Naive thymus-derived CD4-positive, alpha-beta T cell (primary cell): ENCODE measurements around the gene OTOP2. TPM values are rescaled to one million over a fixed set of nuclear protein-coding genes. Genes with fewer than 3 reads are reported as not detected.

Source experiments
- polyA plus RNA-seq, 2 donors: library from polyadenylated mRNA; unstranded; fragments of 300-500 nt; fragmentation: Illumina TruSeq; gene quantifications; one replicate each; pipeline ENCODE4 v1.2.3, GENCODE V29; 2021
- total RNA-seq, 6 experiments: library from RNA in 5 of 6; stranded (reverse) in 5 of 6; gene quantifications; 1 replicate in 5 of 6; 2 replicates in 1 of 6; pipeline ENCODE4 v1.2.3 and lab custom pipeline; 2021 to 2026

Gene OTOP2
- total and polyA plus RNA-seq, 7 experiments from 2014 or later = not detected

Other genes with a start within 250 kb of the OTOP2 start
- gene CD300LF, start 211.3 kb upstream of the OTOP2 start, total RNA-seq = 10 to 100 TPM in 1 of 5 experiments, 1 to 10 TPM in 1, under 1 TPM in 2, not detected in 1; 0.46 to 41.0 (median 2.7) TPM
- not detected for gene CD300LF, start 211.3 kb upstream of the OTOP2 start, polyA plus RNA-seq
- gene RAB37, start 187.0 kb upstream of the OTOP2 start, total RNA-seq = 10 to 100 TPM; 23.6 to 58.5 (median 34.4) TPM
- 10 to 100 TPM; 30.4 to 30.7 TPM for gene RAB37, start 187.0 kb upstream of the OTOP2 start, polyA plus RNA-seq
- gene NHERF1, start 175.6 kb upstream of the OTOP2 start, total RNA-seq = 100 to 1,000 TPM in 4 of 5 experiments, 10 to 100 TPM in 1; 93.1 to 279 (median 156) TPM
- 100 to 1,000 TPM; 273 to 393 TPM for gene NHERF1, start 175.6 kb upstream of the OTOP2 start, polyA plus RNA-seq
- gene NAT9, start 147.9 kb upstream of the OTOP2 start, total RNA-seq = 10 to 100 TPM; 41.4 to 78.8 (median 56.9) TPM
- gene NAT9, start 147.9 kb upstream of the OTOP2 start, polyA plus RNA-seq = 10 to 100 TPM; 16.8 to 37.9 TPM
- under 1 TPM in 2 of 5 experiments, not detected in 3; 0.12 to 0.15 TPM for gene GRIN2C, start 64.4 kb upstream of the OTOP2 start, total RNA-seq
- not detected for gene GRIN2C, start 64.4 kb upstream of the OTOP2 start, polyA plus RNA-seq
- gene FDXR, start 51.3 kb upstream of the OTOP2 start, total RNA-seq = 10 to 100 TPM in 3 of 5 experiments, 1 to 10 TPM in 2; 4.7 to 39.5 (median 11.7) TPM
- 1 to 10 TPM; 5.4 to 6.4 TPM for gene FDXR, start 51.3 kb upstream of the OTOP2 start, polyA plus RNA-seq
- gene FADS6, start 30.6 kb upstream of the OTOP2 start, total RNA-seq = not detected
- under 1 TPM in 1 of 2 donors, not detected in 1; 0.14 TPM for gene FADS6, start 30.6 kb upstream of the OTOP2 start, polyA plus RNA-seq
- not detected for gene USH1G, start 1.0 kb upstream of the OTOP2 start, total RNA-seq
- gene USH1G, start 1.0 kb upstream of the OTOP2 start, polyA plus RNA-seq = not detected
- gene OTOP3, start 11.6 kb downstream of the OTOP2 start, total RNA-seq = not detected
- not detected for gene OTOP3, start 11.6 kb downstream of the OTOP2 start, polyA plus RNA-seq
- 10 to 100 TPM in 4 of 5 experiments, under 1 TPM in 1; 0.60 to 25.2 (median 14.8) TPM for gene HID1, start 48.5 kb downstream of the OTOP2 start, total RNA-seq
- 1 to 10 TPM; 4.8 to 7.0 TPM for gene HID1, start 48.5 kb downstream of the OTOP2 start, polyA plus RNA-seq
- under 1 TPM in 3 of 5 experiments, not detected in 2; 0.08 to 0.17 (median 0.16) TPM for gene CDR2L, start 63.4 kb downstream of the OTOP2 start, total RNA-seq
- not detected for gene CDR2L, start 63.4 kb downstream of the OTOP2 start, polyA plus RNA-seq
- gene MRPL58, start 88.4 kb downstream of the OTOP2 start, total RNA-seq = 10 to 100 TPM; 11.7 to 46.1 (median 23.0) TPM
- 10 to 100 TPM; 55.3 to 71.4 TPM for gene MRPL58, start 88.4 kb downstream of the OTOP2 start, polyA plus RNA-seq
- 100 to 1,000 TPM; 113 to 195 (median 161) TPM for gene ATP5PD, start 122.7 kb downstream of the OTOP2 start, total RNA-seq
- gene ATP5PD, start 122.7 kb downstream of the OTOP2 start, polyA plus RNA-seq = 100 to 1,000 TPM; 362 to 478 TPM
- gene KCTD2, start 123.0 kb downstream of the OTOP2 start, total RNA-seq = 10 to 100 TPM; 19.5 to 35.7 (median 23.0) TPM
- 1 to 10 TPM; 4.8 to 8.7 TPM for gene KCTD2, start 123.0 kb downstream of the OTOP2 start, polyA plus RNA-seq
- 10 to 100 TPM in 4 of 5 experiments, 1 to 10 TPM in 1; 9.2 to 26.3 (median 24.5) TPM for gene SLC16A5, start 163.7 kb downstream of the OTOP2 start, total RNA-seq
- 1 to 10 TPM; 5.9 to 7.6 TPM for gene SLC16A5, start 163.7 kb downstream of the OTOP2 start, polyA plus RNA-seq
- gene ARMC7, start 185.7 kb downstream of the OTOP2 start, total RNA-seq = 10 to 100 TPM in 4 of 5 experiments, 1 to 10 TPM in 1; 5.8 to 18.9 (median 17.8) TPM
- gene ARMC7, start 185.7 kb downstream of the OTOP2 start, polyA plus RNA-seq = 1 to 10 TPM; 1.8 to 4.4 TPM
- gene NT5C, start 207.5 kb downstream of the OTOP2 start, total RNA-seq = 10 to 100 TPM; 23.4 to 54.8 (median 37.5) TPM
- gene NT5C, start 207.5 kb downstream of the OTOP2 start, polyA plus RNA-seq = 10 to 100 TPM; 31.1 to 33.1 TPM
- 100 to 1,000 TPM in 1 of 5 experiments, 10 to 100 TPM in 4; 12.3 to 227 (median 29.3) TPM for gene JPT1, start 230.2 kb downstream of the OTOP2 start, total RNA-seq
- gene JPT1, start 230.2 kb downstream of the OTOP2 start, polyA plus RNA-seq = 10 to 100 TPM; 70.0 to 72.3 TPM